WTC11 (cell line): ENCODE data around the gene FTCD.

Experiments used
- ESRRA ChIP-seq: sonication (generic); formaldehyde crosslinking; IDR thresholded peaks from 2 replicates; pipeline ENCODE4 v1.8.1; 2022; ENCODE audit warnings: mild to moderate bottlenecking, missing genetic modification reagents, borderline replicate concordance
- FOXP1 ChIP-seq: sonication (generic); formaldehyde crosslinking; IDR thresholded peaks from 2 replicates; pipeline ENCODE4 v1.8.0; 2022; ENCODE audit warnings: missing genetic modification reagents, mild to moderate bottlenecking, moderate library complexity, borderline replicate concordance
- NR1H2 ChIP-seq: sonication (generic); formaldehyde crosslinking; IDR thresholded peaks from 2 replicates; pipeline ENCODE4 v1.9.0; 2021; ENCODE audit warnings: mild to moderate bottlenecking, moderate library complexity, missing genetic modification reagents
- TF ChIP-seq, protein P1 (sequence below): sonication (generic); formaldehyde crosslinking; IDR thresholded peaks from 2 replicates; pipeline ENCODE4 v1.8.0; 2022; ENCODE audit warnings: missing genetic modification reagents
- TF ChIP-seq, protein P2 (sequence below): fragments of 200-600 bp; IDR thresholded peaks from 2 replicates; pipeline ENCODE4 v1.8.0; 2022; ENCODE audit warnings: antibody characterized with exemption
- TF ChIP-seq, protein P3 (sequence below): sonication (generic); formaldehyde crosslinking; IDR thresholded peaks from 2 replicates; pipeline ENCODE4 v1.8.1; 2023; ENCODE audit warnings: mild to moderate bottlenecking, moderate library complexity, missing genetic modification reagents

DNA sequence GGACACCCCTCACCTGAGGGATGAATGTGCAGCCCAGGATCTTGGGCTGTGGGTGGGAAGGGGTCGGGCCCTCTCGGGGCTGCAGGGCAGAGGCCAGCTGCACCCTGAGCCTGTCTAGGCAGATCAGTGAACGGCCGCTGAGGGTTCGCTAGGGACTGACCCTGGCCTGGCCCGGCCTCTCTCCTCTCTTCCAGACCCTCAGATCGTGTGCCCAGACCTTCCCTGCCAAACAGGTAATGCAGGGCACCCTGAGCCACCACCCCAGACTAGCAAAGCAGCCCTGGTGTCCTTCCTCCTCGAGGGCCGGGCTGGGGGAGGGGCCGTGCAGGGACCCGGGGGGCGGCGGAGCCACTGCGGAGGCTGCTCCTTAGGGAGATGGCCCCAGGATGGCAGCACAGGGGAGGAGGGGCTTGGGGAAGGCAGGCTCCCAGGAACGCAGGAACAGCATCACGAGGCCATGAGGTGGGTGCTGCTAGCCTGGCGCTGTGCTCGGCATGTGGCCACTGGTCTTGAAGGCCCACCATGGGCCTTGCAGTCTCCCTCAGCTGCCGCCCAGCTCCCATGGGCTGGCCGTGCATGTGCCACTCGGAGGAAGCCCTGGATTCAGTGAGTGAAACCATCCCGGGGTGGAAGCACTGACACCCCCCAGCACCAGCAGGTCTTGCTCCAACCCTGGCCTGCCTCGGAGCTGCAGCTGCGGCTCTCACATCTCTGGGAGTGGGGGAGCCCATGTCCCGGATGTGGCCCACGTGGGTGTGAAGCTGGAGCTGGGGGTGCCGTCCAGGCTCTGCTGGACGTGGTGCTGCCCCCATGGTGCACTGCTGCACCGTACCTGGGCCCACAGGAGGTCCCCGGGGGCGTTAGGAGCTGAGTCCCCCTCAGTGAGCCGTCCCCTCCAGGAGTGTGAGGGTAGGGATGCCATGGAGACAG, 28.8 kb downstream of the FTCD start:
- TF ChIP-seq, protein P1, sequence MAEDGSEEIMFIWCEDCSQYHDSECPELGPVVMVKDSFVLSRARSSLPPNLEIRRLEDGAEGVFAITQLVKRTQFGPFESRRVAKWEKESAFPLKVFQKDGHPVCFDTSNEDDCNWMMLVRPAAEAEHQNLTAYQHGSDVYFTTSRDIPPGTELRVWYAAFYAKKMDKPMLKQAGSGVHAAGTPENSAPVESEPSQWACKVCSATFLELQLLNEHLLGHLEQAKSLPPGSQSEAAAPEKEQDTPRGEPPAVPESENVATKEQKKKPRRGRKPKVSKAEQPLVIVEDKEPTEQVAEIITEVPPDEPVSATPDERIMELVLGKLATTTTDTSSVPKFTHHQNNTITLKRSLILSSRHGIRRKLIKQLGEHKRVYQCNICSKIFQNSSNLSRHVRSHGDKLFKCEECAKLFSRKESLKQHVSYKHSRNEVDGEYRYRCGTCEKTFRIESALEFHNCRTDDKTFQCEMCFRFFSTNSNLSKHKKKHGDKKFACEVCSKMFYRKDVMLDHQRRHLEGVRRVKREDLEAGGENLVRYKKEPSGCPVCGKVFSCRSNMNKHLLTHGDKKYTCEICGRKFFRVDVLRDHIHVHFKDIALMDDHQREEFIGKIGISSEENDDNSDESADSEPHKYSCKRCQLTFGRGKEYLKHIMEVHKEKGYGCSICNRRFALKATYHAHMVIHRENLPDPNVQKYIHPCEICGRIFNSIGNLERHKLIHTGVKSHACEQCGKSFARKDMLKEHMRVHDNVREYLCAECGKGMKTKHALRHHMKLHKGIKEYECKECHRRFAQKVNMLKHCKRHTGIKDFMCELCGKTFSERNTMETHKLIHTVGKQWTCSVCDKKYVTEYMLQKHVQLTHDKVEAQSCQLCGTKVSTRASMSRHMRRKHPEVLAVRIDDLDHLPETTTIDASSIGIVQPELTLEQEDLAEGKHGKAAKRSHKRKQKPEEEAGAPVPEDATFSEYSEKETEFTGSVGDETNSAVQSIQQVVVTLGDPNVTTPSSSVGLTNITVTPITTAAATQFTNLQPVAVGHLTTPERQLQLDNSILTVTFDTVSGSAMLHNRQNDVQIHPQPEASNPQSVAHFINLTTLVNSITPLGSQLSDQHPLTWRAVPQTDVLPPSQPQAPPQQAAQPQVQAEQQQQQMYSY (CRISPR knock-in tag): no peak
- TF ChIP-seq ESRRA (CRISPR knock-in tag) (no peak), FOXP1 (CRISPR knock-in tag) (no peak), NR1H2 (CRISPR knock-in tag) (no peak)
- TF ChIP-seq, protein P2, sequence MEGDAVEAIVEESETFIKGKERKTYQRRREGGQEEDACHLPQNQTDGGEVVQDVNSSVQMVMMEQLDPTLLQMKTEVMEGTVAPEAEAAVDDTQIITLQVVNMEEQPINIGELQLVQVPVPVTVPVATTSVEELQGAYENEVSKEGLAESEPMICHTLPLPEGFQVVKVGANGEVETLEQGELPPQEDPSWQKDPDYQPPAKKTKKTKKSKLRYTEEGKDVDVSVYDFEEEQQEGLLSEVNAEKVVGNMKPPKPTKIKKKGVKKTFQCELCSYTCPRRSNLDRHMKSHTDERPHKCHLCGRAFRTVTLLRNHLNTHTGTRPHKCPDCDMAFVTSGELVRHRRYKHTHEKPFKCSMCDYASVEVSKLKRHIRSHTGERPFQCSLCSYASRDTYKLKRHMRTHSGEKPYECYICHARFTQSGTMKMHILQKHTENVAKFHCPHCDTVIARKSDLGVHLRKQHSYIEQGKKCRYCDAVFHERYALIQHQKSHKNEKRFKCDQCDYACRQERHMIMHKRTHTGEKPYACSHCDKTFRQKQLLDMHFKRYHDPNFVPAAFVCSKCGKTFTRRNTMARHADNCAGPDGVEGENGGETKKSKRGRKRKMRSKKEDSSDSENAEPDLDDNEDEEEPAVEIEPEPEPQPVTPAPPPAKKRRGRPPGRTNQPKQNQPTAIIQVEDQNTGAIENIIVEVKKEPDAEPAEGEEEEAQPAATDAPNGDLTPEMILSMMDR: no peak
- TF ChIP-seq, protein P3, sequence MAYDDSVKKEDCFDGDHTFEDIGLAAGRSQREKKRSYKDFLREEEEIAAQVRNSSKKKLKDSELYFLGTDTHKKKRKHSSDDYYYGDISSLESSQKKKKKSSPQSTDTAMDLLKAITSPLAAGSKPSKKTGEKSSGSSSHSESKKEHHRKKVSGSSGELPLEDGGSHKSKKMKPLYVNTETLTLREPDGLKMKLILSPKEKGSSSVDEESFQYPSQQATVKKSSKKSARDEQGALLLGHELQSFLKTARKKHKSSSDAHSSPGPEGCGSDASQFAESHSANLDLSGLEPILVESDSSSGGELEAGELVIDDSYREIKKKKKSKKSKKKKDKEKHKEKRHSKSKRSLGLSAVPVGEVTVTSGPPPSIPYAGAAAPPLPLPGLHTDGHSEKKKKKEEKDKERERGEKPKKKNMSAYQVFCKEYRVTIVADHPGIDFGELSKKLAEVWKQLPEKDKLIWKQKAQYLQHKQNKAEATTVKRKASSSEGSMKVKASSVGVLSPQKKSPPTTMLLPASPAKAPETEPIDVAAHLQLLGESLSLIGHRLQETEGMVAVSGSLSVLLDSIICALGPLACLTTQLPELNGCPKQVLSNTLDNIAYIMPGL (CRISPR knock-in tag): no peak
